Stimulated activated naive CD8-positive, alpha-beta T cell treated with anti-CD3 and anti-CD28 coated beads, Interleukin-15, amount 100 ng/mL, for 72 hours (primary cell): ENCODE measurements around the gene XKR7.
"Not testable (repeated sequence)": the region's sequence is repeated elsewhere in the genome, so short reads cannot be mapped to it uniquely, and the experiment has no call there.

Experiments
- ATAC-seq: fragments of 150-1000 bp; cut with Tn5 transposase; 2 replicates; pipeline ENCODE4 v1.10.0; 2021; ENCODE audit warnings: mild to moderate bottlenecking, moderate library complexity
- DNase-seq, 2 donors: peaks; one replicate each; pipeline ENCODE4 v3.0.0; 2021 to 2022
- H3K27ac Mint-ChIP-seq, 2 donors: one replicate each; pipeline ENCODE4 v1.8.0; 2022; ENCODE audit warnings: mild to moderate bottlenecking in 2 of 2, mixed read lengths in 2 of 2, moderate library complexity in 2 of 2
- H3K27me3 Mint-ChIP-seq: one replicate; pipeline ENCODE4 v1.8.0; 2022; ENCODE audit warnings: mixed read lengths
- H3K4me1 Mint-ChIP-seq: one replicate; pipeline ENCODE4 v1.8.0; 2022; ENCODE audit warnings: mild to moderate bottlenecking, mixed read lengths
- H3K4me3 Mint-ChIP-seq, 2 donors: one replicate each; pipeline ENCODE4 v1.8.0; 2022; ENCODE audit warnings: mild to moderate bottlenecking in 2 of 2, mixed read lengths in 2 of 2, moderate library complexity in 1 of 2
- H3K9me3 Mint-ChIP-seq, 2 donors: one replicate each; pipeline ENCODE4 v1.8.0; 2022; ENCODE audit warnings: mixed read lengths in 2 of 2

Gene XKR7

GRCh38 chr20:31967830-31968249 lies at the start of gene XKR7:
Gene XKR7 (plus strand): TSS chr20:31968151. CDS start chr20:31968176, 25 bp downstream.
- peak in 1 of 2 donors; percentile 18 for DNase-seq
- peak within 1 kb of the TSS; percentile 84 to 94 for H3K4me3 Mint-ChIP-seq
- ATAC-seq, result peak; percentile 70
- no peaks in the 10 kb centered on the region for H3K9me3 Mint-ChIP-seq
- H3K27me3 Mint-ChIP-seq, result peaks cover 75% of the 10 kb centered on the region
- peaks cover 10% of the 10 kb centered on the region for H3K4me1 Mint-ChIP-seq
- H3K27ac Mint-ChIP-seq, result no peak within 1 kb of the TSS

- DNase-seq, result no peak
- no peaks in the 10 kb centered on the region for H3K9me3 Mint-ChIP-seq
- H3K27me3 Mint-ChIP-seq, result peaks cover 49% of the 10 kb centered on the region
- H3K27ac Mint-ChIP-seq, result no peak overlapping the region
- H3K4me1 Mint-ChIP-seq, result peaks cover 8% of the 10 kb centered on the region
- no peak for ATAC-seq
- H3K4me3 Mint-ChIP-seq, result no peak overlapping the region
Measured at GRCh38 chr20:31918466-31919105, 49.4 kb upstream of the XKR7 start.

GRCh38 chr20:31919410-31920155 lies 48.4 kb upstream of the XKR7 start:
- ATAC-seq, result no peak
- Mint-ChIP-seq H3K27ac (no peak overlapping the region), H3K4me3 (no peak overlapping the region), H3K9me3 (no peaks in the 10 kb centered on the region), H3K27me3 (peaks cover 59% of the 10 kb centered on the region), H3K4me1 (peaks cover 18% of the 10 kb centered on the region)
- DNase-seq, result no peak

- no peak for DNase-seq
- H3K4me1 Mint-ChIP-seq, result peaks cover 19% of the 10 kb centered on the region
- no peak overlapping the region for H3K4me3 Mint-ChIP-seq
- no peak for ATAC-seq
- H3K27ac Mint-ChIP-seq, result no peak overlapping the region
- no peaks in the 10 kb centered on the region for H3K9me3 Mint-ChIP-seq
- peaks cover 67% of the 10 kb centered on the region for H3K27me3 Mint-ChIP-seq
Measured at GRCh38 chr20:31920275-31920855, 47.6 kb upstream of the XKR7 start.

GRCh38 chr20:31921480-31921879 lies 46.5 kb upstream of the XKR7 start:
- not testable (repeated sequence) for H3K4me3 Mint-ChIP-seq, H3K9me3 Mint-ChIP-seq, DNase-seq, H3K27ac Mint-ChIP-seq, ATAC-seq
- Mint-ChIP-seq H3K27me3 (peaks cover 78% of the 10 kb centered on the region), H3K4me1 (peaks cover 19% of the 10 kb centered on the region)

- Mint-ChIP-seq H3K4me3 (no peak overlapping the region), H3K27me3 (peaks cover 78% of the 10 kb centered on the region), H3K4me1 (peaks cover 19% of the 10 kb centered on the region), H3K27ac (no peak overlapping the region), H3K9me3 (no peaks in the 10 kb centered on the region)
- no peak for DNase-seq
- no peak for ATAC-seq
Measured at GRCh38 chr20:31922181-31922580, 45.8 kb upstream of the XKR7 start.

GRCh38 chr20:31922588-31922987 lies 45.4 kb upstream of the XKR7 start:
- no peaks in the 10 kb centered on the region for H3K9me3 Mint-ChIP-seq
- H3K27ac Mint-ChIP-seq, result no peak overlapping the region
- peaks cover 19% of the 10 kb centered on the region for H3K4me1 Mint-ChIP-seq
- peaks cover 78% of the 10 kb centered on the region for H3K27me3 Mint-ChIP-seq
- no peak overlapping the region for H3K4me3 Mint-ChIP-seq
- ATAC-seq (no peak), DNase-seq (no peak)

- H3K4me1 Mint-ChIP-seq, result peaks cover 19% of the 10 kb centered on the region
- H3K27me3 Mint-ChIP-seq, result peaks cover 69% of the 10 kb centered on the region
- no peaks in the 10 kb centered on the region for H3K9me3 Mint-ChIP-seq
- ATAC-seq (peak; percentile 95), DNase-seq (peak; percentile 20 to 51)
- peak overlapping the region; percentile 13 to 21 for H3K4me3 Mint-ChIP-seq
- H3K27ac Mint-ChIP-seq, result peak overlapping the region in 1 of 2 donors; percentile 22
Measured at GRCh38 chr20:31923388-31924331, 44.3 kb upstream of the XKR7 start.

GRCh38 chr20:31924561-31924960 lies 43.4 kb upstream of the XKR7 start:
- Mint-ChIP-seq H3K9me3 (no peaks in the 10 kb centered on the region), H3K27ac (peak overlapping the region in 1 of 2 donors; percentile 34), H3K27me3 (peaks cover 65% of the 10 kb centered on the region), H3K4me1 (peaks cover 19% of the 10 kb centered on the region), H3K4me3 (peak overlapping the region in 1 of 2 donors; percentile 13)
- no peak for ATAC-seq
- DNase-seq, result no peak

- Mint-ChIP-seq H3K4me1 (peaks cover 19% of the 10 kb centered on the region), H3K4me3 (no peak overlapping the region), H3K27me3 (peaks cover 57% of the 10 kb centered on the region), H3K9me3 (no peaks in the 10 kb centered on the region), H3K27ac (no peak overlapping the region)
- ATAC-seq (no peak), DNase-seq (no peak)
Measured at GRCh38 chr20:31925631-31926030, 42.3 kb upstream of the XKR7 start.

GRCh38 chr20:31926493-31926892 lies 41.5 kb upstream of the XKR7 start:
- ATAC-seq (no peak), DNase-seq (no peak)
- H3K4me3 Mint-ChIP-seq, result no peak overlapping the region
- no peak overlapping the region for H3K27ac Mint-ChIP-seq
- H3K27me3 Mint-ChIP-seq, result peaks cover 62% of the 10 kb centered on the region
- H3K9me3 Mint-ChIP-seq, result no peaks in the 10 kb centered on the region
- H3K4me1 Mint-ChIP-seq, result peaks cover 19% of the 10 kb centered on the region

- ATAC-seq, result no peak
- no peak for DNase-seq
- Mint-ChIP-seq H3K27ac (peak overlapping the region in 1 of 2 donors; percentile 8), H3K9me3 (no peaks in the 10 kb centered on the region), H3K4me1 (peaks cover 19% of the 10 kb centered on the region), H3K27me3 (peaks cover 58% of the 10 kb centered on the region), H3K4me3 (no peak overlapping the region)
Measured at GRCh38 chr20:31927627-31928159, 40.3 kb upstream of the XKR7 start.

- not testable (repeated sequence) for H3K27ac Mint-ChIP-seq, ATAC-seq, DNase-seq, H3K9me3 Mint-ChIP-seq, H3K4me3 Mint-ChIP-seq, H3K4me1 Mint-ChIP-seq
- peaks cover 38% of the 10 kb centered on the region for H3K27me3 Mint-ChIP-seq
Measured at GRCh38 chr20:31929631-31930030, 38.3 kb upstream of the XKR7 start.

- Mint-ChIP-seq H3K27ac (no peak overlapping the region), H3K27me3 (peaks cover 27% of the 10 kb centered on the region), H3K4me1 (no peaks in the 10 kb centered on the region), H3K4me3 (no peak overlapping the region), H3K9me3 (no peaks in the 10 kb centered on the region)
- ATAC-seq, result no peak
- no peak for DNase-seq
Measured at GRCh38 chr20:31930779-31931178, 37.2 kb upstream of the XKR7 start.

GRCh38 chr20:31933698-31934097 lies 34.3 kb upstream of the XKR7 start:
- H3K27ac Mint-ChIP-seq, result no peak overlapping the region
- DNase-seq, result no peak
- ATAC-seq, result no peak
- H3K27me3 Mint-ChIP-seq, result peaks cover 18% of the 10 kb centered on the region
- no peak overlapping the region for H3K4me3 Mint-ChIP-seq
- no peaks in the 10 kb centered on the region for H3K9me3 Mint-ChIP-seq
- no peaks in the 10 kb centered on the region for H3K4me1 Mint-ChIP-seq
